ENCODE measurements around the gene KRTAP5-11. TPM values are rescaled to one million over a fixed set of nuclear protein-coding genes. Genes with fewer than 3 reads are reported as not detected.

The KRTAP5-11 gene
- total RNA-seq, 2 experiments from 2014 or later, result not detected

DNA sequence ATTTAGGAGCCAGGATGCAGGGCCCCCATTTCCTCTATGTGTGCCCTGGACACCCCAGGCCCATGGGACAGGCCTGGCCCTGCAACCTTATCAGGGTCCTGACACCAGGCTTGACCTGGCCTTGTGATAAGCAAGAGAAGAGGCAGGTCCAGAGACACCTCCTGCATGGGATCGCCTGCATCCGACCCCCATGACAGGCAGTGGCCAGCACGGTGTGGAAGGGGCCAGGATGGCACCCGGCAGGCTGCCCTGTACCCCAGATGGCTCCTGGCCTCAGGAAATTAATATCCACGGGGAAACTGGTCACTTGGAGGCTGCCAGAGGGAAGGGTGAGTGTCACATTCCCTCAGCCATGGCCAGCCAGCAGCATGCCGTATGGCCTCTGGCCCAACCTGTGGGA is 27.7 kb downstream of the KRTAP5-11 start:
- no peaks in the 10 kb centered on the region for H3K36me3 ChIP-seq (ENCODE audit: insufficient read depth, low read length)
- intact Hi-C loops (cut with micrococcal nuclease; ENCODE audit: unreplicated experiment), result no loop called here
- H3K9me3 ChIP-seq (ENCODE audit: low read length), result no peaks in the 10 kb centered on the region
- no peak for TF ChIP-seq EZH2phosphoT487 (IDR thresholded peaks at IDR 0.05; ENCODE audit: borderline replicate concordance, low read depth, low read length)
- TF ChIP-seq, protein P1, sequence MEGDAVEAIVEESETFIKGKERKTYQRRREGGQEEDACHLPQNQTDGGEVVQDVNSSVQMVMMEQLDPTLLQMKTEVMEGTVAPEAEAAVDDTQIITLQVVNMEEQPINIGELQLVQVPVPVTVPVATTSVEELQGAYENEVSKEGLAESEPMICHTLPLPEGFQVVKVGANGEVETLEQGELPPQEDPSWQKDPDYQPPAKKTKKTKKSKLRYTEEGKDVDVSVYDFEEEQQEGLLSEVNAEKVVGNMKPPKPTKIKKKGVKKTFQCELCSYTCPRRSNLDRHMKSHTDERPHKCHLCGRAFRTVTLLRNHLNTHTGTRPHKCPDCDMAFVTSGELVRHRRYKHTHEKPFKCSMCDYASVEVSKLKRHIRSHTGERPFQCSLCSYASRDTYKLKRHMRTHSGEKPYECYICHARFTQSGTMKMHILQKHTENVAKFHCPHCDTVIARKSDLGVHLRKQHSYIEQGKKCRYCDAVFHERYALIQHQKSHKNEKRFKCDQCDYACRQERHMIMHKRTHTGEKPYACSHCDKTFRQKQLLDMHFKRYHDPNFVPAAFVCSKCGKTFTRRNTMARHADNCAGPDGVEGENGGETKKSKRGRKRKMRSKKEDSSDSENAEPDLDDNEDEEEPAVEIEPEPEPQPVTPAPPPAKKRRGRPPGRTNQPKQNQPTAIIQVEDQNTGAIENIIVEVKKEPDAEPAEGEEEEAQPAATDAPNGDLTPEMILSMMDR (conservative IDR thresholded peaks at IDR 0.05; ENCODE audit: low read length), result no peak
- no peak overlapping the region for H3K4me3 ChIP-seq (ENCODE audit: low read depth, low read length, poor library complexity, severe bottlenecking)
- no peak overlapping the region for H3K27ac ChIP-seq (ENCODE audit: low read depth, low read length, poor library complexity, severe bottlenecking)
- no peak overlapping the region for H2AFZ ChIP-seq (ENCODE audit: low read length)
- no TSS peak for BruUV-seq (replicated peaks)
- H3K4me2 ChIP-seq (ENCODE audit: low read length), result no peak overlapping the region
- ChIA-PET POLR2A (no interaction called here), CTCF (ENCODE audit: unreplicated experiment) (no interaction called here)
- H3K9me2 ChIP-seq (ENCODE audit: insufficient read depth, low read length), result no peaks in the 10 kb centered on the region
- H4K20me1 ChIP-seq (ENCODE audit: insufficient read depth, low read length), result no peaks in the 10 kb centered on the region
- no peaks in the 10 kb centered on the region for H3K79me2 ChIP-seq (ENCODE audit: insufficient read depth, low read depth, low read length)
- DNase-seq (ENCODE audit: low spot score), result no peak
- no peaks in the 10 kb centered on the region for H3K4me1 ChIP-seq (ENCODE audit: insufficient read depth, low read length, poor library complexity, severe bottlenecking)

DNA sequence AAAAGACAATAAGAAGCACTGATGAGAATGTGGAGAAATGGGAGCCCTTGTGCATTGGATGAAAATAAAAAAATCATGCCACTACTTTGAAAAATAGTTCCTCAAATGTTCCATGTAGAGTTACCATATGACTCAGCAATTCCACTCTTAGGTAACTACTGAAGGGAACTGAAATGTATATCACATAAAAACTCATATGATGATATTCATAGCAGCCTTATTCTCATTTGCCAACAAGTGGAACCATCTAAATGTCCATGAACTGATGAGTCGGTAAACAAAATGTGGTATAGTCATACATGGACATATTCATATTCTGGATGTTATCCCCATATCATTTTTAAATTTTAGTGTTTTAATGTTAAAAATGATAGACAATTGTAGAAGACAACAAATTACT is 31.0 kb downstream of the KRTAP5-11 start:
- ChIA-PET POLR2A (no interaction called here), CTCF (ENCODE audit: unreplicated experiment) (no interaction called here)
- no peaks in the 10 kb centered on the region for H3K36me3 ChIP-seq (ENCODE audit: insufficient read depth, low read length)
- no peak for TF ChIP-seq EZH2phosphoT487 (IDR thresholded peaks at IDR 0.05; ENCODE audit: borderline replicate concordance, low read depth, low read length)
- TF ChIP-seq, protein P1 (conservative IDR thresholded peaks at IDR 0.05; ENCODE audit: low read length), result no peak
- no peaks in the 10 kb centered on the region for H4K20me1 ChIP-seq (ENCODE audit: insufficient read depth, low read length)
- H3K79me2 ChIP-seq (ENCODE audit: insufficient read depth, low read depth, low read length), result no peaks in the 10 kb centered on the region
- no peak overlapping the region for H3K4me3 ChIP-seq (ENCODE audit: low read depth, low read length, poor library complexity, severe bottlenecking)
- H3K4me1 ChIP-seq (ENCODE audit: insufficient read depth, low read length, poor library complexity, severe bottlenecking), result no peaks in the 10 kb centered on the region
- intact Hi-C loops (cut with micrococcal nuclease; ENCODE audit: unreplicated experiment), result no loop called here
- no peak overlapping the region for H2AFZ ChIP-seq (ENCODE audit: low read length)
- H3K4me2 ChIP-seq (ENCODE audit: low read length), result no peak overlapping the region
- BruUV-seq (replicated peaks), result no TSS peak
- H3K9me3 ChIP-seq (ENCODE audit: low read length), result no peaks in the 10 kb centered on the region
- H3K27ac ChIP-seq (ENCODE audit: low read depth, low read length, poor library complexity, severe bottlenecking), result no peak overlapping the region
- no peak for DNase-seq (ENCODE audit: low spot score)
- H3K9me2 ChIP-seq (ENCODE audit: insufficient read depth, low read length), result no peaks in the 10 kb centered on the region

DNA sequence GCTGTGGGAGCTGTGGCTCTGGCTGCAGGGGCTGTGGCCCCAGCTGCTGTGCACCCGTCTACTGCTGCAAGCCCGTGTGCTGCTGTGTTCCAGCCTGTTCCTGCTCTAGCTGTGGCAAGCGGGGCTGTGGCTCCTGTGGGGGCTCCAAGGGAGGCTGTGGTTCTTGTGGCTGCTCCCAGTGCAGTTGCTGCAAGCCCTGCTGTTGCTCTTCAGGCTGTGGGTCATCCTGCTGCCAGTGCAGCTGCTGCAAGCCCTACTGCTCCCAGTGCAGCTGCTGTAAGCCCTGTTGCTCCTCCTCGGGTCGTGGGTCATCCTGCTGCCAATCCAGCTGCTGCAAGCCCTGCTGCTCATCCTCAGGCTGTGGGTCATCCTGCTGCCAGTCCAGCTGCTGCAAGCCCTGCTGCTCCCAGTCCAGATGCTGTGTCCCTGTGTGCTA is 33.9 kb downstream of the KRTAP5-11 start:
- Histone ChIP-seq H3K79me2 (ENCODE audit: insufficient read depth, low read depth, low read length) (no peaks in the 10 kb centered on the region), H3K27ac (ENCODE audit: low read depth, low read length, poor library complexity, severe bottlenecking) (no peak overlapping the region), H4K20me1 (ENCODE audit: insufficient read depth, low read length) (no peaks in the 10 kb centered on the region), H3K4me2 (ENCODE audit: low read length) (no peak overlapping the region), H3K4me1 (ENCODE audit: insufficient read depth, low read length, poor library complexity, severe bottlenecking) (no peaks in the 10 kb centered on the region), H3K9me2 (ENCODE audit: insufficient read depth, low read length) (no peaks in the 10 kb centered on the region), H2AFZ (ENCODE audit: low read length) (no peak overlapping the region), H3K36me3 (ENCODE audit: insufficient read depth, low read length) (no peaks in the 10 kb centered on the region), H3K4me3 (ENCODE audit: low read depth, low read length, poor library complexity, severe bottlenecking) (no peak overlapping the region), H3K9me3 (ENCODE audit: low read length) (no peaks in the 10 kb centered on the region)
- BruUV-seq (replicated peaks), result no TSS peak
- POLR2A ChIA-PET, result no interaction called here
- intact Hi-C loops (cut with micrococcal nuclease; ENCODE audit: unreplicated experiment), result no loop called here
- CTCF ChIA-PET (ENCODE audit: unreplicated experiment), result no interaction called here
- no peak for DNase-seq (ENCODE audit: low spot score)
- TF ChIP-seq, protein P1 (conservative IDR thresholded peaks at IDR 0.05; ENCODE audit: low read length), result no peak
- TF ChIP-seq EZH2phosphoT487 (IDR thresholded peaks at IDR 0.05; ENCODE audit: borderline replicate concordance, low read depth, low read length), result no peak
